ENCODE measurements around the gene FRS2. TPM values are rescaled to one million over a fixed set of nuclear protein-coding genes. Genes with fewer than 3 reads are reported as not detected.

Gene FRS2
- total RNA-seq, 4 donors from 2014 or later = 35.2 to 60.7 (median 48.6) TPM

DNA sequence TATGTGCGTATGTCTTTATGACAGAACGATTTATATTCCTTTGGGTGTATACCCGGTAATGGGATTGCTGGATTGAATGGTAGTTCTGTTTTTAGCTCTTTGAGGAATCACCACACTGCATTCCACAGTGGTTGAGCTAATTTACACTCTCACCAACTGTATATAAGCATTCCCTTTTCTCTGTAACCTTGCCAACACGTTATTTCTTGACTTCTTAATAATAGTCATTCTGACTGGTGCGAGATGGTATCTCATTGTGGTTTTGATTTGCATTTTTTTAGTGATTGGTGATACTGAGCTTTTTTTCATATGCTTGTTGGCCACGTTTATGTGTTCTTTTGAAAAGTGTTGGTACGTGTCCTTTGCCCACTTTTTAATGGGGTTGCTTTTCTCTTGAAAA is 49.7 kb downstream of the FRS2 start:
- H3K4me1 ChIP-seq = peaks cover 4% of the 10 kb centered on the region
- no peaks in the 10 kb centered on the region for H3K27me3 ChIP-seq
- H3K4me3 ChIP-seq = no peak overlapping the region
- no peaks in the 10 kb centered on the region for H3K36me3 ChIP-seq
- TF ChIP-seq POLR2AphosphoS5 (IDR thresholded peaks at IDR 0.05) = no peak
- no peak for TF ChIP-seq EP300 (IDR thresholded peaks at IDR 0.05)
- TF ChIP-seq POLR2A (IDR thresholded peaks at IDR 0.05) = no peak
- no peak for TF ChIP-seq CTCF (IDR thresholded peaks at IDR 0.05)
- 71% methylated on average over 7 of the region's 7 CpGs for WGBS
- no peak for DNase-seq (ENCODE audit: low spot score in 2 of 2)
- no peak overlapping the region for H3K27ac ChIP-seq
- H3K9me3 ChIP-seq = no peaks in the 10 kb centered on the region

GRCh38 chr12:69523433-69524330 is 53.5 kb downstream of the FRS2 start:
- DNase-seq (ENCODE audit: low spot score in 2 of 2) = no peak
- H3K36me3 ChIP-seq = no peaks in the 10 kb centered on the region
- H3K4me3 ChIP-seq = no peak overlapping the region
- H3K27ac ChIP-seq = no peak overlapping the region
- TF ChIP-seq CTCF (IDR thresholded peaks at IDR 0.05) = no peak
- TF ChIP-seq POLR2A (IDR thresholded peaks at IDR 0.05) = no peak
- no peak for TF ChIP-seq EP300 (IDR thresholded peaks at IDR 0.05)
- no peak for TF ChIP-seq POLR2AphosphoS5 (IDR thresholded peaks at IDR 0.05)
- H3K9me3 ChIP-seq = no peaks in the 10 kb centered on the region
- H3K27me3 ChIP-seq = no peaks in the 10 kb centered on the region
- WGBS = 95% methylated on average over 9 of the region's 11 CpGs
- peaks cover 12% of the 10 kb centered on the region for H3K4me1 ChIP-seq

GRCh38 chr12:69524331-69524630 is 54.1 kb downstream of the FRS2 start:
- DNase-seq (ENCODE audit: low spot score in 2 of 2) = no peak
- 100% methylated on average over 1 of the region's 2 CpGs for WGBS
- H3K9me3 ChIP-seq = no peaks in the 10 kb centered on the region
- no peaks in the 10 kb centered on the region for H3K36me3 ChIP-seq
- H3K27ac ChIP-seq = no peak overlapping the region
- TF ChIP-seq POLR2A (IDR thresholded peaks at IDR 0.05) (no peak), EP300 (IDR thresholded peaks at IDR 0.05) (no peak), POLR2AphosphoS5 (IDR thresholded peaks at IDR 0.05) (no peak), CTCF (IDR thresholded peaks at IDR 0.05) (no peak)
- no peak overlapping the region for H3K4me3 ChIP-seq
- no peaks in the 10 kb centered on the region for H3K27me3 ChIP-seq
- peaks cover 14% of the 10 kb centered on the region for H3K4me1 ChIP-seq

DNA sequence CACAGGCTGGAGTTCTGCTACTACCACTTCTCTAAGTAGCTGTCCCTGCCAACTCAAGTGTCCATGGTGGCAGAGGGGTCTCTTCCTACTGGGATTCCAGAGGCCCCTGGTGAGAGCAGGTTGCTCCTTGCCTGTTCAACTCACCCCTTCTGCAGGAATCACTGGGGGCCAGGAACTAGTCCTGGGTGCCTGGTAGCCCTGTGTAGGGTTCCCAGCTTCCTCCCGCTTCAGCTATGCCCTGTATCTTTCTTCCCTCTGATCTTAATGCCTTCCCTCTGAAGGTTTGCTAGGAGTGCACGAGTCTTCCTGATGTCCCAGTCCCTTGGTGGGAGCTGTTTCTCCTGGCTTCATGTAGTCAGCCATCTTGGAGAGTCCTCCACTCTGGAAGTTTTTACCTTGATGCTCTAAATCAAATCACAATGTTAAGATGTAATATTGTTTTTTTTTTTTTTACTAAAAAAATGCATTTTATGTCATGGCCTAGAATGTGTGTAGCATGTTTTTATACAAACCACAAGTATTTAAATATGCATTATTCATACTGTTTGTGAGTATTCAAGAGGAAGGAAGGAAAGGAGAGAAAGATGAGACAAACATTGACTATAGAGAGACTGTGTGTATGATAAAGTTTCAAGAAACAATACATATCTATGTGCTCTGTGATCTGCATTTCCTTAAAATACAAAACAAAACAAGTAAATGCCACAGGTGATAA is 54.7 kb downstream of the FRS2 start:
- Histone ChIP-seq H3K27me3 (no peaks in the 10 kb centered on the region), H3K4me3 (no peak overlapping the region), H3K4me1 (peaks cover 14% of the 10 kb centered on the region), H3K36me3 (no peaks in the 10 kb centered on the region), H3K27ac (no peak overlapping the region), H3K9me3 (no peaks in the 10 kb centered on the region)
- WGBS = 97% methylated on average over 2 of the region's 2 CpGs
- no peak for TF ChIP-seq POLR2A (IDR thresholded peaks at IDR 0.05)
- TF ChIP-seq POLR2AphosphoS5 (IDR thresholded peaks at IDR 0.05) = no peak
- no peak for TF ChIP-seq CTCF (IDR thresholded peaks at IDR 0.05)
- no peak for TF ChIP-seq EP300 (IDR thresholded peaks at IDR 0.05)
- no peak for DNase-seq (ENCODE audit: low spot score in 2 of 2)

All from suprapubic skin (tissue), 4 donors.